ENCODE data around the gene OTX2.

OTX2 gene

DNA sequence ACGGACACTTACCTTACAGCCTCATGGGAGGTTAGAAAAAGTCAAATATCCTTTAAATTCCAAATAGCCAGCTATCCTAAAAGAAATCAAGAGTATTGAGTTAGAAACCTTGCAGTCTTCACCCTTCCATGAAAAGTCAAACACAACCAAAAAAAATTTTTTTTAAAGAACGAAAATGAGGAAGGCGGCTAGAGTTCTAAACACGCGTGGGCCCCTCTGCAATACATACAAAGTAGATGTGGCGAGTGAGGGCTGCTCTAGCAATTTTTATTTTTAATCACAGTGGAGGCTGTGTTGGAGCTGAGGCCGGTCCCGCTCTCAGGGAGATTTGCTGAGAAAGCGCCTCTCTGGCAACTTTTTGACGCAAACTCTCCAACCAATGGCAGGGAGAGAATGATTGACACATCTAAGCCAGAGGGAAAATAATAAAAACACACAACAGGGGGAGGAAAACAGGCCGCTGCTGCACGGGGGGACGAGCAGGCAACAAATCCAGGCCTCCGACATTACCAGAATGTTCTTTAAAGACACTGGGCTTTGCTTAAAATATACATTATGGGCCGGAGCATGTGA is at the start of gene OTX2:
TSS of gene OTX2 (minus strand) at position 333 of the 573 bp plus-strand sequence. CDS start 5,023 bp downstream, outside the sequence.
- Histone ChIP-seq H3K4me3 (peak within 1 kb of the TSS; percentile 76), H3K9me3 (no peaks in the 10 kb centered on the region), H3K36me3 (replicated peaks) (peaks cover 48% of the 10 kb centered on the region), H3K27me3 (ENCODE audit: low read depth) (no peaks in the 10 kb centered on the region), H3K4me1 (peaks cover 11% of the 10 kb centered on the region)
- peak; percentile 85 to 96 for DNase-seq (ENCODE audit: low spot score in 2 of 2)
- in situ Hi-C loops (cut with MboI; ENCODE audit: low sequenced_read_pairs), result loop anchor here (10.0 to 25.0 kb wide), 2 partner anchors 225 to 377 kb away; no protein-coding TSS in a partner anchor

- no peak overlapping the region for H3K4me3 ChIP-seq
- in situ Hi-C loops (cut with MboI; ENCODE audit: low sequenced_read_pairs), result no loop called here
- H3K36me3 ChIP-seq (replicated peaks), result no peaks in the 10 kb centered on the region
- H3K4me1 ChIP-seq, result peaks cover 44% of the 10 kb centered on the region
- H3K9me3 ChIP-seq, result no peaks in the 10 kb centered on the region
- no peaks in the 10 kb centered on the region for H3K27me3 ChIP-seq (ENCODE audit: low read depth)
- no peak for DNase-seq (ENCODE audit: low spot score in 2 of 2)
Measured at GRCh38 chr14:56858422-56858821, 48.1 kb upstream of the OTX2 start.

DNA sequence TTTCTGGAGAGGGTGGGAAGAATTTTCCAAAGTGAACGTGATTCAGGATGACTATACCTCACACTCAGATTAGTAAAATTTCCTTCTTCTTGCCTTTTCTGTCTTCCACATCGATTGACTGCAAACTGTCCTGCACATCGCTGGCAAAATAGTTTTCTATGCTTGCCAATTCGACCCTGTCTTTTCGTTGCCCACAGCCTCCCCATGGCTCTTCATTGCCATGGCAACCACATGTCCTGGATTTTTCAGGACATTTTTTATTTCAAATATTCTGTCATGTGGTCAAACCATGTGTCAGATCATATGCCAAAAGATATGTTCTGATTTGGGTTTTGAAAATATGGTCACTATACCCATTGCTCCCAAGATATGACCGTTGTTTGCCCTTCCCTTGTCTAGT is 46.9 kb upstream of the OTX2 start:
- H3K9me3 ChIP-seq, result no peaks in the 10 kb centered on the region
- in situ Hi-C loops (cut with MboI; ENCODE audit: low sequenced_read_pairs), result no loop called here
- no peak overlapping the region for H3K4me3 ChIP-seq
- no peak for DNase-seq (ENCODE audit: low spot score in 2 of 2)
- peaks cover 41% of the 10 kb centered on the region for H3K4me1 ChIP-seq
- no peaks in the 10 kb centered on the region for H3K36me3 ChIP-seq (replicated peaks)
- no peaks in the 10 kb centered on the region for H3K27me3 ChIP-seq (ENCODE audit: low read depth)

GRCh38 chr14:56855891-56856461 is 45.7 kb upstream of the OTX2 start:
- Histone ChIP-seq H3K36me3 (replicated peaks) (no peaks in the 10 kb centered on the region), H3K27me3 (ENCODE audit: low read depth) (no peaks in the 10 kb centered on the region), H3K4me3 (peak overlapping the region; percentile 16), H3K9me3 (no peaks in the 10 kb centered on the region), H3K4me1 (peaks cover 36% of the 10 kb centered on the region)
- in situ Hi-C loops (cut with MboI; ENCODE audit: low sequenced_read_pairs), result no loop called here
- peak; percentile 90 for DNase-seq (ENCODE audit: low spot score in 2 of 2)

DNA sequence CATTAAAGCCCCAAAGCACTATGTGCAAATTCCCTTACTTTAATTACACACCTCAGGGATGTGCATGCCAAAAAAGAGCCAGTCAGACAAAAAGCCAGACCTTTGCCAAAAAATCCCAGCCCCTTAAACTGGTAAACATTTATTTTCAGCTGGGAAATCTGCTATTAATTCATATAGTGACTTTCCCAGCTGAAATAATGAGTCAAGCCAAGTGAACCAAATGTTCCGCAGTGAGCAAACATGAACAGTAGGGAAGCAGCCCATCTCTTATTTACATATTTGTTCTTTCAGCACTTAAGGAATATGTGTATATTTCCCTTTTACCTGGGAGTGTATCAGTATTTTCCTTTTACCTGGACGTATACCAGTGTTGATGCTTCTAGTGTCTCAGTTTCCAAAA is 44.0 kb upstream of the OTX2 start:
- H3K4me3 ChIP-seq, result no peak overlapping the region
- in situ Hi-C loops (cut with MboI; ENCODE audit: low sequenced_read_pairs), result no loop called here
- no peaks in the 10 kb centered on the region for H3K9me3 ChIP-seq
- no peaks in the 10 kb centered on the region for H3K27me3 ChIP-seq (ENCODE audit: low read depth)
- H3K4me1 ChIP-seq, result peaks cover 28% of the 10 kb centered on the region
- H3K36me3 ChIP-seq (replicated peaks), result no peaks in the 10 kb centered on the region
- no peak for DNase-seq (ENCODE audit: low spot score in 2 of 2)

DNA sequence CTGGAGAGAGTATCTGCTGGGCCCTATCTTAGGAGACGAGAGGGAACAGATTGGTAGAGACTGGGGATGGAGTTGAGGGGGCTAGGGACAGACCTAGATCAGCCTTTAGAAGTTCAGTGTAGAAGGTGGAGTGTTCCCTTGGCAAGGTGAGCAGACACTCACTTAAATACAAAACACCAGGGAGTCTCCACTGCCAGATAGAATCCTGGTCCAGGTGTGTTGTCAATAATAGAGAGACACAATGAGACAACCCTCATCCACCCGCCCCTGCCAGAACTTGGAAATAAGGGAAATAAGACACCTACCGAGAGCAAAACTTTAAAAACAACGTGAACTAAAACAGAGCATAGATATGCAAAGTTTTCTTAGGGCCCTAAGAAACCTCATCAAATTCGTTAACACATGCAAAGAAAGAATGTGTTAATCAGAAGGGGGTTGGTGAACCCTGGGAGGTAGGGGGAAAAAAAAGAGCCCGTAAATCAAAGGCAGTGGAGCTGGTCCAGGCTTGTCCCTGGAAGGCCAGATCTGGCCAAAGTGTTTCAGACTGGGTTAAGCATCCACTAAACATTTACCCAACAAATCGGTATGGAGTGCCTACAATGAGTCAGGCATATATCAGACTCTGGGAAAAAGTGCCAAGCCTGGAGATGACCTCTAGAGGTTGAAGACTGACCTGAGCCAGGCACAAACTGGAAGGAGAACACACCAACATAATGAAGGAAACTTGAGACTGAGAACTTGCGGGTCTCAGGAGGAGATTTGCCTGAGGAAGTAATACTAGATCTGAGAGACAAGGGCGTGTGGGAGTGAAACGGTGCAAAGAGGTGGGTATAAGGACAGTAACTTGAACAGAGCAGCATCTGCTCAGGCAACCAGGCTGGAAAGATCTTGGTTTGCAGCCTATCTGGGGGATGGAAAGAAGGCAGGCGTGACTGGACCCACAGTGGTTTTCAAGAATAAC is 37.0 kb upstream of the OTX2 start:
- H3K9me3 ChIP-seq, result no peaks in the 10 kb centered on the region
- H3K4me3 ChIP-seq, result no peak overlapping the region
- H3K4me1 ChIP-seq, result peaks cover 38% of the 10 kb centered on the region
- no peaks in the 10 kb centered on the region for H3K27me3 ChIP-seq (ENCODE audit: low read depth)
- peak; percentile 58 to 79 for DNase-seq (ENCODE audit: low spot score in 2 of 2)
- H3K36me3 ChIP-seq (replicated peaks), result no peaks in the 10 kb centered on the region
- in situ Hi-C loops (cut with MboI; ENCODE audit: low sequenced_read_pairs), result no loop called here

GRCh38 chr14:56844406-56845002 is 34.2 kb upstream of the OTX2 start:
- Histone ChIP-seq H3K4me1 (peaks cover 38% of the 10 kb centered on the region), H3K4me3 (no peak overlapping the region), H3K36me3 (replicated peaks) (no peaks in the 10 kb centered on the region), H3K27me3 (ENCODE audit: low read depth) (no peaks in the 10 kb centered on the region), H3K9me3 (no peaks in the 10 kb centered on the region)
- DNase-seq (ENCODE audit: low spot score in 2 of 2), result peak; percentile 72 to 73
- in situ Hi-C loops (cut with MboI; ENCODE audit: low sequenced_read_pairs), result no loop called here

GRCh38 chr14:56841611-56842010 is 31.3 kb upstream of the OTX2 start:
- Histone ChIP-seq H3K27me3 (ENCODE audit: low read depth) (no peaks in the 10 kb centered on the region), H3K4me3 (no peak overlapping the region), H3K36me3 (replicated peaks) (0 out of 2 replicates have a peak, but pooled peaks cover 3% of the 10 kb centered on the region), H3K9me3 (no peaks in the 10 kb centered on the region), H3K4me1 (peaks cover 22% of the 10 kb centered on the region)
- DNase-seq (ENCODE audit: low spot score in 2 of 2), result no peak
- in situ Hi-C loops (cut with MboI; ENCODE audit: low sequenced_read_pairs), result no loop called here

DNA sequence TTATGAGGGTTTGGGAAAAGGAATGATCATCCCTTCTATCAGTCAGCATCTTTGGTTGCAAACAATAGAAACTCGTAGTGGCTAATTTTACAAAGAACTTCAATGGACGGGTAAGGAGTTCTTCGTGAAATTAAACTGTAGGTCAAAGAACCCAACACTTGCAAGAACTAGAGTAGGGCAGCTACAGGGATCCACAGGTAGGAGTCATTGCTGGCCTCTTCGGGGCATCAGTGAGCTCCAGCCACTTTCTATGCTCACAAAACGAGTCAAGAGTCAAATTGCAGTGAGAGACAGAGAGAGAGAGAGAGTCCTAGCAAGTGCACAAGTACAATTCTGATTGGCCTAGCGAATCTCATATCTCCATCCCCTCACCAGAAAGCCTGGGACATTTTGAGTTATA is 29.9 kb upstream of the OTX2 start:
- Histone ChIP-seq H3K36me3 (replicated peaks) (0 out of 2 replicates have a peak, but pooled peaks cover 3% of the 10 kb centered on the region), H3K4me3 (no peak overlapping the region), H3K9me3 (no peaks in the 10 kb centered on the region), H3K27me3 (ENCODE audit: low read depth) (no peaks in the 10 kb centered on the region), H3K4me1 (peaks cover 18% of the 10 kb centered on the region)
- DNase-seq (ENCODE audit: low spot score in 2 of 2), result no peak
- in situ Hi-C loops (cut with MboI; ENCODE audit: low sequenced_read_pairs), result no loop called here

- Histone ChIP-seq H3K9me3 (no peaks in the 10 kb centered on the region), H3K4me1 (peaks cover 49% of the 10 kb centered on the region), H3K36me3 (replicated peaks) (no peaks in the 10 kb centered on the region; the same call in 1 of the 2 replicates), H3K27me3 (ENCODE audit: low read depth) (no peaks in the 10 kb centered on the region), H3K4me3 (no peak overlapping the region)
- DNase-seq (ENCODE audit: low spot score in 2 of 2), result peak in 1 of 2 experiments; percentile 97
- in situ Hi-C loops (cut with MboI; ENCODE audit: low sequenced_read_pairs), result no loop called here
Measured at GRCh38 chr14:56829151-56829550, 18.9 kb upstream of the OTX2 start.

GRCh38 chr14:56826214-56826613 is 15.9 kb upstream of the OTX2 start:
- peak in 1 of 2 experiments; percentile 26 for DNase-seq (ENCODE audit: low spot score in 2 of 2)
- H3K36me3 ChIP-seq (replicated peaks), result no peaks in the 10 kb centered on the region; the same call in 1 of the 2 replicates
- no peaks in the 10 kb centered on the region for H3K27me3 ChIP-seq (ENCODE audit: low read depth)
- H3K4me3 ChIP-seq, result no peak overlapping the region
- no peaks in the 10 kb centered on the region for H3K9me3 ChIP-seq
- in situ Hi-C loops (cut with MboI; ENCODE audit: low sequenced_read_pairs), result no loop called here
- peaks cover 78% of the 10 kb centered on the region for H3K4me1 ChIP-seq

- Histone ChIP-seq H3K36me3 (replicated peaks) (no peaks in the 10 kb centered on the region; the same call in 1 of the 2 replicates), H3K27me3 (ENCODE audit: low read depth) (no peaks in the 10 kb centered on the region), H3K4me1 (peaks cover 88% of the 10 kb centered on the region), H3K9me3 (no peaks in the 10 kb centered on the region), H3K4me3 (no peak overlapping the region)
- in situ Hi-C loops (cut with MboI; ENCODE audit: low sequenced_read_pairs), result loop anchor here (25.0 kb wide), 1 partner anchor 365 kb away; no protein-coding TSS in a partner anchor
- DNase-seq (ENCODE audit: low spot score in 2 of 2), result no peak
Measured at GRCh38 chr14:56821805-56822610, 11.7 kb upstream of the OTX2 start.

DNA sequence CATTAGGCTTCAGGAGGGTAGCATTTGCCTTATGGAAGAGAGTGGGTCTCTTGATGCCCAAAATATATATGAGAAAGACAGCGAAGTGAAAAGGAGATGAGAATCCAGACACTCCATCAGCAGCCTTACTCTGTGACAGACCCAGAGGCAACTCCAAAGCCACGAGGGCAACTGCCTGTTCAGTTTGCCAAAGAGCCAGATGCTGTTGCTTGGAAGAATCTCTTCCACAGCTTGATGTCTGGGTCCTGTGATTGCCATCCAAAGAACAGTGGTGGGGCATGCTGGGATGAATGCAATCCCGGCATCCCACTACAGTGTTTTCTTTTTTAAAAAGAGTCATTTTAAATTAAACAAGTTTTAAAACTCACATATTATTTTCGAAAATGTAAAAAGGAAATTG is 10.9 kb upstream of the OTX2 start:
- DNase-seq (ENCODE audit: low spot score in 2 of 2), result peak; percentile 49 to 56
- H3K4me1 ChIP-seq, result peaks cover 80% of the 10 kb centered on the region
- no peaks in the 10 kb centered on the region; the same call in 1 of the 2 replicates for H3K36me3 ChIP-seq (replicated peaks)
- H3K4me3 ChIP-seq, result no peak overlapping the region
- in situ Hi-C loops (cut with MboI; ENCODE audit: low sequenced_read_pairs), result loop anchor here (25.0 kb wide), 1 partner anchor 366 kb away; no protein-coding TSS in a partner anchor
- H3K9me3 ChIP-seq, result no peaks in the 10 kb centered on the region
- no peaks in the 10 kb centered on the region for H3K27me3 ChIP-seq (ENCODE audit: low read depth)
